T1000 (cell line): ENCODE measurements around the gene TRPM4.

ENCODE experiments used
- DNase-seq: peaks from one replicate; lab custom pipeline; 2025; ENCODE audit warnings: mixed read lengths; lab: John Stamatoyannopoulos, UW

TRPM4 gene

GRCh38 chr19:49231804-49232203, 74.2 kb downstream of the TRPM4 start:
- no peak for DNase-seq

DNA sequence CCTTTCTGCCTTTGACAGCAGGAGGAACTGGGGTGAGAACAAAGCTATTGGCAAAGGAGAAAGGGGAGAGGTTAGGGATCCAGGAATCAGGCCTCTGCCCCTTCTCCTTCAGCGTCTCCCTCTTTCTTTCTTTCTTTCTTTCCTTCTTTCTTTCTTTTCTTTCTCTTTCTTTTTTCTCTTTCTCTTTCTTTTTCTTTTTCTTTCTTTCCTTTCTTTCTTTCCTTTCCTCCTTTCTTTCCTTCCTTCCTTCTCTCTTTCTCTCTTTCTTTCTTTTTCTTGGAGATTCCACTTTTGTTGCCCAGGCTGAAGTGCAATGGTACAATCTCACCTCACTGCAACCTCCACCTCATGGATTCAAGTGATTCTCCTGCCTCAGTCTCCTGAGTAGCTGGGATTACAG, 75.6 kb downstream of the TRPM4 start:
- no peak for DNase-seq

- DNase-seq: no peak
Measured at GRCh38 chr19:49241769-49242168, 84.2 kb downstream of the TRPM4 start.

DNA sequence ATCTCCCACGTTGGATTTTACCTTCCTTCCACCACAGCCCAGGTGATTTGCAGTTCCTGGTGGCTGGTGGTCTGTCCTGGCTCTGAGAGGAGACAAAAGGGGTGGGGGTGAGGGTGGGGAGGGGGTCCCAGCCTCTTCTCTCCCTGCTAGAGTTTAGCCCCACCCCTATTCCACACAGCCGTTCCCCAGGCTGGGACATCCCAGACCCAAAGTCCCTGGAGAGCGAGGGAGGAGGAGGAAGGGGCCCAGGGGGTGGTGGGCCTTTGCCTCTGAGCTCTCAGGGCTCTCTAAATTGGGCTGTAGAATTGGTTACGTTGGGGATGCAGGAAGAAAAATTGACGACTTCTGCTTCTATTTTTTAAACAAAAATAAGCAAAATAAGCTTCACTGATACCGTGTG, 85.5 kb downstream of the TRPM4 start:
- DNase-seq: no peak

GRCh38 chr19:49243726-49244125, 86.1 kb downstream of the TRPM4 start:
- no peak for DNase-seq

DNA sequence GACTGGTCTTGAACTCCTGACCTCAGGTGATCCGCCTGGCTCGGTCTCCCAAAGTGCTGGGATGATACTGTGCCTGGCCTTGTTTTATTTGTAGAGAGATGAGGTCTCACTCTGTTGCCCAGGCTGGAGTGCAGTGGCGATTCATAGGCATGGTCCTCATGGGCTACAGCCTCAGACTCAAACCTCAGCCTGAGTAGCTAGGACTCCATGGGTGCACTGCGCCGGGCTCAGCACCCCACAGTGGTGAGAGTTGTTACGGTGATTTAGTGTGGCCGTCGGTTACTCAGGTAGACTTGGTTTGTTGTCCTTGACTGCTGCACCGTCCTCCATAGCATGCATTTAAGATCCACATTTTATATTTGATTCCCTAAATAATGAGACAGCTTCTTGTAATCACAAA, 86.7 kb downstream of the TRPM4 start:
- no peak for DNase-seq

GRCh38 chr19:49247676-49248075, 90.1 kb downstream of the TRPM4 start:
- DNase-seq: no peak

- DNase-seq: no peak
Measured at GRCh38 chr19:49249933-49250332, 92.3 kb downstream of the TRPM4 start.

DNA sequence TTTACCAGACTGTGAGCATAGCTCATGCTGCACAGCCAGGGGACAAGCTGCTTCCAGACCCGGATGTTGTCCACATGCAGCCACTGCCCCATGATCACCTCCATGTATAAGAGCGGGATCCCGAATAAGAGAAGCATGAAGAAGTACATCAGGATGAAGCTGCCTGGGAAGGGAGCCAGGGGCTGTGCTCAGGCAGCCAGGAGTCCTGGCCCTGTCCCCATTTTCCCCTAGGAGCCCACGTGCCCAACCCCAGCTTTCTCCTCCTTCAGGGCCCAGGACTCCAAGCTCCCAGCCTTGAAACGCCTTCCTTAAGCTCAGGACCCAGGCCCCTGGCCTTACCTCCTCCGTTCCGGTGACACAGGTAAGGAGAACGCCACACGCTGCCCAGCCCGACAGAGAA, 98.1 kb downstream of the TRPM4 start:
- DNase-seq: no peak

- DNase-seq: no peak
Measured at GRCh38 chr19:49256691-49257090, 99.1 kb downstream of the TRPM4 start.
